ENCODE results near the gene EEF1AKMT1.

Gene EEF1AKMT1

GRCh38 chr13:20773194-20774080 lies at the start of gene EEF1AKMT1:
Gene EEF1AKMT1, minus strand, starts transcription at chr13:20773961. Its CDS starts 16,363 bp downstream, at chr13:20757598.
- Histone ChIP-seq H3K9me3 (ENCODE audit: control insufficient read depth, low read length) (no peaks in the 10 kb centered on the region), H3K27me3 (replicated peaks; ENCODE audit: control insufficient read depth, insufficient read depth, low read length) (no peaks in the 10 kb centered on the region), H3K9ac (ENCODE audit: low read length) (peak within 1 kb of the TSS; percentile 97), H3K4me1 (ENCODE audit: control insufficient read depth, insufficient read depth, low read length) (peaks cover 11% of the 10 kb centered on the region), H3K36me3 (ENCODE audit: control insufficient read depth, insufficient read depth, low read length, severe bottlenecking) (no peaks in the 10 kb centered on the region), H3K4me3 (ENCODE audit: low read length) (peak within 1 kb of the TSS; percentile 90)
- DNase-seq (ENCODE audit: low read depth) = peak; percentile 98

GRCh38 chr13:20823071-20823470 lies 49.3 kb upstream of the EEF1AKMT1 start:
- Histone ChIP-seq H3K9ac (ENCODE audit: low read length) (no peak overlapping the region), H3K4me3 (ENCODE audit: low read length) (no peak overlapping the region), H3K4me1 (ENCODE audit: control insufficient read depth, insufficient read depth, low read length) (peaks cover 6% of the 10 kb centered on the region), H3K36me3 (ENCODE audit: control insufficient read depth, insufficient read depth, low read length, severe bottlenecking) (peaks cover 11% of the 10 kb centered on the region), H3K9me3 (ENCODE audit: control insufficient read depth, low read length) (no peaks in the 10 kb centered on the region), H3K27me3 (replicated peaks; ENCODE audit: control insufficient read depth, insufficient read depth, low read length) (no peaks in the 10 kb centered on the region)
- DNase-seq (ENCODE audit: low read depth) = no peak

DNA sequence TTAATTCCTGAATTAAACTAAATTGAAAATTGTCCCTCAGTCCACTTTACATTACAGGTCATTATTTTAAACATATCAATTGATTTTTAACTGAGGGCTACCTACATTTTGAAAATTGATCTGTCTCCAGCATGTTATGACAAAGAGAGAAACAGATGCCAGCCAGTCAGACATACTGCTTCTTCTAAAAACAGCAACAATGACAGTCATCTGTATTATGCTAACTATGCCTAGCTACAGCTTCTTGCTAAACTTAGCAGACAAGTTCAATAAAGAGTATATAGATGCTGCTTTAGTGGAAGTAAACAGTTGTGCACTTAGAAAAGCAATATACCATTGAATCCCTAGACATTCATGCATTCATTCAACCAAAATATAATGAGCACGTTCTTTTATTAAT lies 48.6 kb upstream of the EEF1AKMT1 start:
- no peak for DNase-seq (ENCODE audit: low read depth)
- no peak overlapping the region for H3K4me3 ChIP-seq (ENCODE audit: low read length)
- peaks cover 11% of the 10 kb centered on the region for H3K36me3 ChIP-seq (ENCODE audit: control insufficient read depth, insufficient read depth, low read length, severe bottlenecking)
- no peaks in the 10 kb centered on the region for H3K27me3 ChIP-seq (replicated peaks; ENCODE audit: control insufficient read depth, insufficient read depth, low read length)
- H3K9me3 ChIP-seq (ENCODE audit: control insufficient read depth, low read length) = no peaks in the 10 kb centered on the region
- H3K9ac ChIP-seq (ENCODE audit: low read length) = no peak overlapping the region
- peaks cover 9% of the 10 kb centered on the region for H3K4me1 ChIP-seq (ENCODE audit: control insufficient read depth, insufficient read depth, low read length)

DNA sequence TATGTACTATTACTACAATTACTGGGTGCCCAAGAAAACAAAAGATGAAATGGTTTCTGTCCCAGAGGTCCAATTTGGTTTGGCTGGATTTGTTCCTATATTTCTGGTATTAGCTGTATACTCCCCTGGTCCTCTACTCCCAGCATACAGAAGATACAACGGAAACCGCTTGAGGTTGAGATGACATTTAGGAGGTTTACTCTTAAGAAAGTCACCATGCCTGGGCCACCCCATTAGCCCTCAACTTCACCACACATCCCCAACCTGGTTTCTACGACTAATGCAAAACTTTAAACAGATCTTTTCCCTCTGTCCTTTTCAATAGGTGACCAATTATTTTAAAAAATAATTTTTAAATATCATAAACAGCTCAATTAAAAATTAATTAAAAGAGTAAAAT lies 46.0 kb upstream of the EEF1AKMT1 start:
- Histone ChIP-seq H3K4me1 (ENCODE audit: control insufficient read depth, insufficient read depth, low read length) (peaks cover 29% of the 10 kb centered on the region), H3K9me3 (ENCODE audit: control insufficient read depth, low read length) (no peaks in the 10 kb centered on the region), H3K27me3 (replicated peaks; ENCODE audit: control insufficient read depth, insufficient read depth, low read length) (no peaks in the 10 kb centered on the region), H3K36me3 (ENCODE audit: control insufficient read depth, insufficient read depth, low read length, severe bottlenecking) (peaks cover 11% of the 10 kb centered on the region), H3K4me3 (ENCODE audit: low read length) (no peak overlapping the region), H3K9ac (ENCODE audit: low read length) (no peak overlapping the region)
- DNase-seq (ENCODE audit: low read depth) = no peak

- no peak overlapping the region for H3K9ac ChIP-seq (ENCODE audit: low read length)
- H3K4me1 ChIP-seq (ENCODE audit: control insufficient read depth, insufficient read depth, low read length) = peaks cover 38% of the 10 kb centered on the region
- no peaks in the 10 kb centered on the region for H3K36me3 ChIP-seq (ENCODE audit: control insufficient read depth, insufficient read depth, low read length, severe bottlenecking)
- no peaks in the 10 kb centered on the region for H3K27me3 ChIP-seq (replicated peaks; ENCODE audit: control insufficient read depth, insufficient read depth, low read length)
- H3K4me3 ChIP-seq (ENCODE audit: low read length) = no peak overlapping the region
- no peaks in the 10 kb centered on the region for H3K9me3 ChIP-seq (ENCODE audit: control insufficient read depth, low read length)
- DNase-seq (ENCODE audit: low read depth) = peak; percentile 30
These were observed 41.7 kb upstream of the EEF1AKMT1 start for GRCh38 chr13:20815464-20815863.

GRCh38 chr13:20814224-20814910 lies 40.6 kb upstream of the EEF1AKMT1 start:
- peak; percentile 95 for DNase-seq (ENCODE audit: low read depth)
- peaks cover 2% of the 10 kb centered on the region for H3K36me3 ChIP-seq (ENCODE audit: control insufficient read depth, insufficient read depth, low read length, severe bottlenecking)
- peak overlapping the region; percentile 51 for H3K4me3 ChIP-seq (ENCODE audit: low read length)

GRCh38 chr13:20812890-20813289 lies 39.1 kb upstream of the EEF1AKMT1 start:
- no peak overlapping the region for H3K4me3 ChIP-seq (ENCODE audit: low read length)
- DNase-seq (ENCODE audit: low read depth) = no peak

More at GRCh38 chr13:20814224-20814910, 40.6 kb upstream of the EEF1AKMT1 start:
- Histone ChIP-seq H3K9me3 (ENCODE audit: control insufficient read depth, low read length) (no peaks in the 10 kb centered on the region), H3K27me3 (replicated peaks; ENCODE audit: control insufficient read depth, insufficient read depth, low read length) (no peaks in the 10 kb centered on the region), H3K9ac (ENCODE audit: low read length) (peak overlapping the region; percentile 6), H3K4me1 (ENCODE audit: control insufficient read depth, insufficient read depth, low read length) (peaks cover 38% of the 10 kb centered on the region)

DNA sequence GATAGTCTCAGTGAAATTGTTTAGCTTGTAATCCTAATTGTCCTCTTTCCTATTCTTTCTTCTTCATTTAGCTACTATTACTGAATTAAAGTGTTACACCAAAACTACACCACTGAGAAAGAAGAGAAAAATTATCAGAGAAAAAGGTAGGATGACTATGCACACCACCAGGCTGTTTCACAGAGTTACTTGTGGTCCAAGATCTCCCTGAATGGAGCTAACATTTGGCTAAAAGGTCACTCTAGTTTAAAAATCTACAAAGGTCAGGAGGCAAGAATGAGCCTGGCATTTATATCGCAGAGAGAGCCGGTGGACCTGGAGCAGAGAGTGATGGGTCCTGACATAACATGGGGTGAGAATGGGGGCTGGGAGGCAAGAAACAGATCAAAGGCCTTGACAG lies 37.0 kb upstream of the EEF1AKMT1 start:
- Histone ChIP-seq H3K27me3 (replicated peaks; ENCODE audit: control insufficient read depth, insufficient read depth, low read length) (no peaks in the 10 kb centered on the region), H3K36me3 (ENCODE audit: control insufficient read depth, insufficient read depth, low read length, severe bottlenecking) (peaks cover 33% of the 10 kb centered on the region), H3K4me1 (ENCODE audit: control insufficient read depth, insufficient read depth, low read length) (peaks cover 20% of the 10 kb centered on the region), H3K4me3 (ENCODE audit: low read length) (no peak overlapping the region), H3K9ac (ENCODE audit: low read length) (no peak overlapping the region), H3K9me3 (ENCODE audit: control insufficient read depth, low read length) (no peaks in the 10 kb centered on the region)
- no peak for DNase-seq (ENCODE audit: low read depth)

More at GRCh38 chr13:20812890-20813289, 39.1 kb upstream of the EEF1AKMT1 start:
- Histone ChIP-seq H3K4me1 (ENCODE audit: control insufficient read depth, insufficient read depth, low read length) (peaks cover 38% of the 10 kb centered on the region), H3K27me3 (replicated peaks; ENCODE audit: control insufficient read depth, insufficient read depth, low read length) (no peaks in the 10 kb centered on the region), H3K36me3 (ENCODE audit: control insufficient read depth, insufficient read depth, low read length, severe bottlenecking) (peaks cover 16% of the 10 kb centered on the region), H3K9me3 (ENCODE audit: control insufficient read depth, low read length) (no peaks in the 10 kb centered on the region), H3K9ac (ENCODE audit: low read length) (no peak overlapping the region)

DNA sequence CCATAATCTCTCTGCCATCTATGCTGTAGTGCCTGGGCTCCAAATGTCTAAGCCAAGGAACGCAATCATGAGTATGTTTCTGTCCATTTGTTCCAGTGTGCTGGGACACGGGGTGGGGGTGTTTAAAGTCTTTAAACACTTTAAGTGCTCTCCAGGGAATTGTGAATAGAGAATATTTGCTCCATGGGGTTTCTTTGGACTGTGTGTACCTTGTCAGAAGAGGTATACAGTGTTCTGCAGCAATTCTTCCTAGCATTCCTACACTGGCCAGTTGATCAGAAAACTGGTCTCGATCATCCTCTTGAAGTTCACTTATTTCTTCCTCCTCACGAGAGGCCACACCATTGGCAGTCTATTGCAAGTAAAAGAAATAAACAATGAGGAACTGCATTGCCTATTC lies 35.1 kb upstream of the EEF1AKMT1 start:
- Histone ChIP-seq H3K4me1 (ENCODE audit: control insufficient read depth, insufficient read depth, low read length) (peaks cover 7% of the 10 kb centered on the region), H3K9ac (ENCODE audit: low read length) (no peak overlapping the region), H3K27me3 (replicated peaks; ENCODE audit: control insufficient read depth, insufficient read depth, low read length) (no peaks in the 10 kb centered on the region), H3K4me3 (ENCODE audit: low read length) (no peak overlapping the region), H3K36me3 (ENCODE audit: control insufficient read depth, insufficient read depth, low read length, severe bottlenecking) (peaks cover 37% of the 10 kb centered on the region), H3K9me3 (ENCODE audit: control insufficient read depth, low read length) (no peaks in the 10 kb centered on the region)
- no peak for DNase-seq (ENCODE audit: low read depth)

DNA sequence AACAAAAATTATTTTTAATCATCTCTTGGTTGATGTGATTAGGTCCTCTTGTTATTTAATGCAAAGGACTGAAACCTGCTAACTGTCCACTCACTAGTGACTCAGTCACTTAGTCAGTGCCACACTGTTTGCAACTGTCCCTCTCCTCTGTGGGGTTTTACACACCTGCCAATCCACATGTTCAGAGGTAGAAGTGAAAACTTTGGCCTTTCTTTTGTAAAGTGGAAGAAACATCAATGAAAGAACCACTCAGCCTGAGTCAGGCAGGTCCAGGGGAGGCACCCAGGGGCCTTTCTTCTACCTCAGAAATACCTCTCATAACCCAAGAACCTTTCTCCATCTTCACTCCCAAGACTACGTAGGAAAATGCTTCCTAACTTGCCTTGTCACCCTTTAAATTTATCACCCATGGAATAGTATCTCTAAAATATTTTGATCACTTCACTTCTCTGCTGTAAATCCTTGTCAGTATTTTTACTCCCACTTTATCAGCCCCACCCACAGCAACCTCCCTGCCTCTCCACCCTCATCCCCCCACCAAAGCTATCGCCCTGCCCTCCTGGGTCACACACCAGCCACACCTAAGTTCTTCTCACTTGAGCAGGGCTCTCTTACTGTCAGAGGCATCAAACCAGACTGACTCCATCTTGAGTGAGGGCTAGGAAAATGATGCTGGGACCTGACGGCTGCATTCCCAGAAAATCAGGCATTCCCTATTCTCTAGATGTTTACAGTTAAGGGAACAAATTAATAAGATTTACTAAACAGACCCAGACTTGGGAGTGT lies 29.6 kb upstream of the EEF1AKMT1 start:
- peaks cover 5% of the 10 kb centered on the region for H3K4me1 ChIP-seq (ENCODE audit: control insufficient read depth, insufficient read depth, low read length)
- no peak overlapping the region for H3K9ac ChIP-seq (ENCODE audit: low read length)
- H3K4me3 ChIP-seq (ENCODE audit: low read length) = no peak overlapping the region
- no peaks in the 10 kb centered on the region for H3K27me3 ChIP-seq (replicated peaks; ENCODE audit: control insufficient read depth, insufficient read depth, low read length)
- DNase-seq (ENCODE audit: low read depth) = no peak
- H3K9me3 ChIP-seq (ENCODE audit: control insufficient read depth, low read length) = no peaks in the 10 kb centered on the region
- peaks cover 30% of the 10 kb centered on the region for H3K36me3 ChIP-seq (ENCODE audit: control insufficient read depth, insufficient read depth, low read length, severe bottlenecking)

DNA sequence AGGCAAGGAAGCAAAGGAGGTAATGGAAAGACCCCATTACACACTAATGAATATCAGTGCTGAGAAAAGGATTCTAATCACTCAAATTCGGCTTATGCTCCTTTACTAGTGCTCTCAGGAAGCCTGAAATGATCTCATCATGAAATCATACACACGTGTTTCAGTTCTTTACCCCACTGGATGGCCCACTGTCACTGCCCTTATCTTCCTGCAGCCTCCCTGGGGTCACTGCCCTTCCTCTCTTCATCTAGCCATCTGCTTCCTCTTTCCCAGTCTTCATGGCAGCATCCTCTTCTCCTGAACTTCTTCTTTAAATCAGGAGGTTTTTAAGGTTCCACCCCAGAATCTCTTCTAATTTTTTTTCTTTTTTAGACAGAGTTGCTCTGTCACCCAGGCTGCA lies 27.9 kb upstream of the EEF1AKMT1 start:
- DNase-seq (ENCODE audit: low read depth) = no peak
- no peaks in the 10 kb centered on the region for H3K27me3 ChIP-seq (replicated peaks; ENCODE audit: control insufficient read depth, insufficient read depth, low read length)

More for the DNA sequence above, 27.9 kb upstream of the EEF1AKMT1 start:
- H3K4me3 ChIP-seq (ENCODE audit: low read length) = no peak overlapping the region
- H3K4me1 ChIP-seq (ENCODE audit: control insufficient read depth, insufficient read depth, low read length) = peaks cover 15% of the 10 kb centered on the region
- H3K36me3 ChIP-seq (ENCODE audit: control insufficient read depth, insufficient read depth, low read length, severe bottlenecking) = peaks cover 14% of the 10 kb centered on the region
- no peak overlapping the region for H3K9ac ChIP-seq (ENCODE audit: low read length)
- H3K9me3 ChIP-seq (ENCODE audit: control insufficient read depth, low read length) = no peaks in the 10 kb centered on the region

All from adipocyte (in vitro differentiated cells).